ENCODE measurements around the gene RBP5.

The RBP5 gene

DNA sequence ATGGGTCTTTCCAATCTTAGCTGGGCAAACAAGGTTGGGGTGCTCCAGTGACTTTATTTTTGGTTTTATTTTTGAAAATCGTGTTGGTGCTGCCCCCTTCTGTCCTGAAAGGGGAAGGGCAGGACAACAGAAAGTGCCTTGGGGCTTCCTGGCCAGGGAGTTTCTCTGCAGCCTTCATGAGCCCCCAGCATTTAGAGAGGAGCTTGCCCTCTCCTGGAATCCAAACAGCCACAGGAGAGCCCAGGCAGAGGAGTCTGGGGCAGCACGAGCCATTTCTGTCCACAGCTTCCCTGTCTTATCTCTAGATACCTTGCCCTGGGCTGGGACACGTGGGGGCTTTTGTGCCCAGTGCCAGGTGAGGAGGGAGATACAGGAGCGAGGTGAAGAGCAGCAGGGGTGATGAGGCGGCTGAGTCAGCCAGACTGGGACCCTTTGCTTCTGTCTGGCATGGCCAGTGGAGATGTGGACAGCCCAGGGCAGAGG, 15.3 kb downstream of the RBP5 start:
- DNase-seq = peak; percentile 12
- Histone ChIP-seq H3K27me3 (replicated peaks) (no peaks in the 10 kb centered on the region), H3K36me3 (replicated peaks) (no peaks in the 10 kb centered on the region), H3K4me3 (ENCODE audit: low read depth, low read length) (no peak overlapping the region), H3K27ac (no peak overlapping the region)
- in situ Hi-C loops (cut with HindIII; ENCODE audit: low pct_ligation_motif_present, low sequenced_read_pairs) = no loop called here
- TF ChIP-seq, protein P1, sequence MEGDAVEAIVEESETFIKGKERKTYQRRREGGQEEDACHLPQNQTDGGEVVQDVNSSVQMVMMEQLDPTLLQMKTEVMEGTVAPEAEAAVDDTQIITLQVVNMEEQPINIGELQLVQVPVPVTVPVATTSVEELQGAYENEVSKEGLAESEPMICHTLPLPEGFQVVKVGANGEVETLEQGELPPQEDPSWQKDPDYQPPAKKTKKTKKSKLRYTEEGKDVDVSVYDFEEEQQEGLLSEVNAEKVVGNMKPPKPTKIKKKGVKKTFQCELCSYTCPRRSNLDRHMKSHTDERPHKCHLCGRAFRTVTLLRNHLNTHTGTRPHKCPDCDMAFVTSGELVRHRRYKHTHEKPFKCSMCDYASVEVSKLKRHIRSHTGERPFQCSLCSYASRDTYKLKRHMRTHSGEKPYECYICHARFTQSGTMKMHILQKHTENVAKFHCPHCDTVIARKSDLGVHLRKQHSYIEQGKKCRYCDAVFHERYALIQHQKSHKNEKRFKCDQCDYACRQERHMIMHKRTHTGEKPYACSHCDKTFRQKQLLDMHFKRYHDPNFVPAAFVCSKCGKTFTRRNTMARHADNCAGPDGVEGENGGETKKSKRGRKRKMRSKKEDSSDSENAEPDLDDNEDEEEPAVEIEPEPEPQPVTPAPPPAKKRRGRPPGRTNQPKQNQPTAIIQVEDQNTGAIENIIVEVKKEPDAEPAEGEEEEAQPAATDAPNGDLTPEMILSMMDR (IDR thresholded peaks at IDR 0.05; ENCODE audit: low read depth, low read length, missing control alignments) = peak; percentile 86

DNA sequence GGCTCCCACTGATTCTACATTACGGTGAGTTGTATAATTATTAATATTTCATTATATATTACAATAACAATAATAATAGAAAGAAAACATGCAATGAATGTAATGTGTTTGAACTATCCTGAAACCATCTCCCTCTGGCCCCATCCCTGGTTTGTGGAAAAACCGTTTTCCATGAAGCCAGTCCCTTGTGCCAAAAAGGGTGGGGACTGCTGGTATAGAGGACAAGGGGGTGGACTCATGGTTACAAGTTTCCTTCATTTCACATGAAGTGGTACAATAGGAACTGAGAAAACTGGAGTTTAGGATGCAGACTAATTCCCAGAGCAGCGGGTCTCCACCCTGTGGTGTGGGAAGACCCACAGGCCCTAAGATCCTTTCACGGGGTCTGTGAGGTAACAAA, 16.6 kb downstream of the RBP5 start:
- in situ Hi-C loops (cut with HindIII; ENCODE audit: low pct_ligation_motif_present, low sequenced_read_pairs) = no loop called here
- Histone ChIP-seq H3K27me3 (replicated peaks) (no peaks in the 10 kb centered on the region), H3K27ac (no peak overlapping the region), H3K36me3 (replicated peaks) (no peaks in the 10 kb centered on the region), H3K4me3 (ENCODE audit: low read depth, low read length) (no peak overlapping the region)
- DNase-seq = no peak
- TF ChIP-seq, protein P1 (IDR thresholded peaks at IDR 0.05; ENCODE audit: low read depth, low read length, missing control alignments) = no peak

DNA sequence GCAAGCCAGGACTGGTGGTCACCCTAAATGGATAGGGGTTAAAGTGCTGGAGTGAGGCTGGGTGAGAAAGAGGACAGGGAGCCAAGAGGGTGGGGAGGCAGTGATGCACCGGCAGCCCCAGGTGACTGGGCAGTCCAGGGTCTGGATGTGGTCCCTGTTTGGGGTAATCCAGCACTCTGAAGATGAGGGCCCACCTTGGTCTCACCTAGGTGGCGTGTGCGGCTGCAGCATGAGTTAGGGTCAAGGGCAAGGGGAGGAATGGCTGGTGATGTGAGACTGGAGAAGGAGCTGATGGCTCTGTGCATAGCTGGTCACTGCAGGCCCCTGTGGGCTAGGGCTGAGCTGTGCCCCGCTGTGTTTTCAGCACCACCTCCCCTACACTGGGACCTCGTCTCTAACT, 18.0 kb downstream of the RBP5 start:
- in situ Hi-C loops (cut with HindIII; ENCODE audit: low pct_ligation_motif_present, low sequenced_read_pairs) = no loop called here
- Histone ChIP-seq H3K36me3 (replicated peaks) (no peaks in the 10 kb centered on the region), H3K27ac (no peak overlapping the region), H3K4me3 (ENCODE audit: low read depth, low read length) (no peak overlapping the region), H3K27me3 (replicated peaks) (no peaks in the 10 kb centered on the region)
- TF ChIP-seq, protein P1 (IDR thresholded peaks at IDR 0.05; ENCODE audit: low read depth, low read length, missing control alignments) = no peak
- DNase-seq = no peak

DNA sequence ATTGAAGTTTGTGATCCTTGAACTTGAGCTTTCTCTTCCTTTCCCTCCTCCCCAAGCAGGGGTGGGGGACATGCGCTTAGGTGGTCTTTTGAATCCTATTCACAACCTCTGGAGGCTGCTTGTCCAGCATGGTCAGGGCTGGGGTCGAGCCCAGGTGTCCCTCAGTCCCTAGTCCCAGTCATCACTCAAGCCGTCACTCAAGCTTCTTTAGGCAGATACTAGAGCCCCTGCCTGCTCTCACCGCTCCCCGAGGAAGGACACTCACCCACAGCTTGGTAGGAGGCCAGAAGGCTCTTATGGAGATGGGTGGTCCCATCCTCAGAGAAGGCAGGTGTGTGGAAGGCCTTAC, 19.1 kb downstream of the RBP5 start:
- Histone ChIP-seq H3K4me3 (ENCODE audit: low read depth, low read length) (peak overlapping the region; percentile 68), H3K27ac (no peak overlapping the region), H3K36me3 (replicated peaks) (no peaks in the 10 kb centered on the region), H3K27me3 (replicated peaks) (no peaks in the 10 kb centered on the region)
- DNase-seq = no peak
- in situ Hi-C loops (cut with HindIII; ENCODE audit: low pct_ligation_motif_present, low sequenced_read_pairs) = no loop called here
- TF ChIP-seq, protein P1 (IDR thresholded peaks at IDR 0.05; ENCODE audit: low read depth, low read length, missing control alignments) = no peak

DNA sequence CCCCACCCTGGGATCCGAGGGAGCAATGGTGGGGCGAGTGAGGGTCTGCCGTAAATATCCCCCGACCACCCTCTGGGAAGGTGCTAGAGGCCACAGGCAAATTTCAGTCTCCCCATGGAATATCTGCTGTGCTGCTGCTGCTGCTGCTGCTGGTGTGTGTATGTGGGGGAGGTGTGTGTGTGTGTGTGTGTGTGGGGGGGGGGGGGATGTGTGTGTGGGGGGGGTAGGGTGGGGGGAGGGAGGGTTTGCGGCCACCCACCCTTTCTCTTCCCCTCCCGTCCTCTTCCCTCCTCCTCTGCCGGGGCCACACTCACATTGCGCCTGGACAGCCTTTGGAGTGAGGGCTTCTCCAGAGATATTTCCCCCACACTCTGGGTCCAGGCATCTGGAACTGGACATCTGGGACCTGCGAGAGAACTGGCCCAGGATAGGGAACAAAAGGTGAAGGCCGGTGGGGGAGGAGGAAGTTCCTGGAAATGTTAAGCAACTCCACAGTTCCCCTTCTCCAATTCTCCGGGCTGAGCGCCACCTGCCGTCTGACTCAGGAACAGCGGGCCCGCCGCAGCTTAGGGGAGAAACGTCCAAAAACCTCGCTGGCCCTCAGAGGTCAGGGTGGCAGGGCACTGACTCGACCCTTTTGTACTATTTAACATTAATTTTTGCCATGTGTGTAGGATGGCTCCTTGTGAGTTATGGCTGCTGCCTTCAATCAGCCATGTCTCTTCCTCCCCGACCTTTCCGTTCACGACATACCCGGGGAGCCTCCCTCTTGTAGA, 19.7 kb downstream of the RBP5 start, which contains the start of gene C1RL:
C1RL (minus strand) TSS at position 419 of the 776 bp plus-strand sequence; CDS start at position 385, 34 bp downstream.
- Histone ChIP-seq H3K27me3 (replicated peaks) (no peaks in the 10 kb centered on the region), H3K27ac (peak within 1 kb of the TSS; percentile 58), H3K4me3 (ENCODE audit: low read depth, low read length) (peak within 1 kb of the TSS; percentile 68), H3K36me3 (replicated peaks) (no peaks in the 10 kb centered on the region)
- DNase-seq = peak; percentile 66
- in situ Hi-C loops (cut with HindIII; ENCODE audit: low pct_ligation_motif_present, low sequenced_read_pairs) = no loop called here
- TF ChIP-seq, protein P1 (IDR thresholded peaks at IDR 0.05; ENCODE audit: low read depth, low read length, missing control alignments) = peak; percentile 99
